GM20431 (cell line): ENCODE measurements around the gene GAGE2A.
"Not testable (repeated sequence)": the region's sequence is repeated elsewhere in the genome, so short reads cannot be mapped to it uniquely, and the experiment has no call there.

ENCODE experiments used
- in situ Hi-C: fragments of 300-500 bp; cut with MseI, MboI; formaldehyde crosslinking; loops from one replicate; pipeline ENCODE4 v1.15.0; 2020; ENCODE audit warnings: low sequenced_read_pairs; ENCODE audit not compliant: unreplicated experiment

Gene GAGE2A, protein sequence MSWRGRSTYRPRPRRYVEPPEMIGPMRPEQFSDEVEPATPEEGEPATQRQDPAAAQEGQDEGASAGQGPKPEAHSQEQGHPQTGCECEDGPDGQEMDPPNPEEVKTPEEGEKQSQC

DNA sequence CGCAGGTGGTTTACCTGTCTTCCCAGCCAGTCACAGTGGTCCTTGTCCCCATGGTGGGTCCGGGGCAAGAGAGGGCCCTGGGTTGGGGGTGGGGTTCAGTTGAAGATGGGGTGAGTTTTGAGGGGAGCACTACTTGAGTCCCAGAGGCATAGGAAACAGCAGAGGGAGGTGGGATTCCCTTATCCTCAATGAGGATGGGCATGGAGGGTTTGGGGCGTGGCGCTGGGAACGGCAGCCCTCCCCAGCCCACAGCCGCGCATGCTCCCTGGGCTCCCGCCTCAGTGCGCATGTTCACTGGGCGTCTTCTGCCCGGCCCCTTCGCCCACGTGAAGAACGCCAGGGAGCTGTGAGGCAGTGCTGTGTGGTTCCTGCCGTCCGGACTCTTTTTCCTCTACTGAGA, at the start of gene GAGE2A:
Gene GAGE2A (plus strand): TSS at position 301 of the 400 bp plus-strand sequence. CDS start 1,155 bp downstream, outside the sequence.
- in situ Hi-C loops, result not testable (repeated sequence)

DNA sequence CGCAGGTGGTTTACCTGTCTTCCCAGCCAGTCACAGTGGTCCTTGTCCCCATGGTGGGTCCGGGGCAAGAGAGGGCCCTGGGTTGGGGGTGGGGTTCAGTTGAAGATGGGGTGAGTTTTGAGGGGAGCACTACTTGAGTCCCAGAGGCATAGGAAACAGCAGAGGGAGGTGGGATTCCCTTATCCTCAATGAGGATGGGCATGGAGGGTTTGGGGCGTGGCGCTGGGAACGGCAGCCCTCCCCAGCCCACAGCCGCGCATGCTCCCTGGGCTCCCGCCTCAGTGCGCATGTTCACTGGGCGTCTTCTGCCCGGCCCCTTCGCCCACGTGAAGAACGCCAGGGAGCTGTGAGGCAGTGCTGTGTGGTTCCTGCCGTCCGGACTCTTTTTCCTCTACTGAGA, 47.9 kb upstream of the GAGE2A start, which contains the start of gene GAGE12D:
Gene GAGE12D (plus strand): TSS at position 301 of the 400 bp plus-strand sequence. CDS start 1,155 bp downstream, outside the sequence.
- in situ Hi-C loops, result not testable (repeated sequence)

DNA sequence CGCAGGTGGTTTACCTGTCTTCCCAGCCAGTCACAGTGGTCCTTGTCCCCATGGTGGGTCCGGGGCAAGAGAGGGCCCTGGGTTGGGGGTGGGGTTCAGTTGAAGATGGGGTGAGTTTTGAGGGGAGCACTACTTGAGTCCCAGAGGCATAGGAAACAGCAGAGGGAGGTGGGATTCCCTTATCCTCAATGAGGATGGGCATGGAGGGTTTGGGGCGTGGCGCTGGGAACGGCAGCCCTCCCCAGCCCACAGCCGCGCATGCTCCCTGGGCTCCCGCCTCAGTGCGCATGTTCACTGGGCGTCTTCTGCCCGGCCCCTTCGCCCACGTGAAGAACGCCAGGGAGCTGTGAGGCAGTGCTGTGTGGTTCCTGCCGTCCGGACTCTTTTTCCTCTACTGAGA, 38.3 kb upstream of the GAGE2A start, which contains the start of gene GAGE12E:
Gene GAGE12E (plus strand): TSS at position 301 of the 400 bp plus-strand sequence. CDS start 1,155 bp downstream, outside the sequence.
- in situ Hi-C loops, result not testable (repeated sequence)

DNA sequence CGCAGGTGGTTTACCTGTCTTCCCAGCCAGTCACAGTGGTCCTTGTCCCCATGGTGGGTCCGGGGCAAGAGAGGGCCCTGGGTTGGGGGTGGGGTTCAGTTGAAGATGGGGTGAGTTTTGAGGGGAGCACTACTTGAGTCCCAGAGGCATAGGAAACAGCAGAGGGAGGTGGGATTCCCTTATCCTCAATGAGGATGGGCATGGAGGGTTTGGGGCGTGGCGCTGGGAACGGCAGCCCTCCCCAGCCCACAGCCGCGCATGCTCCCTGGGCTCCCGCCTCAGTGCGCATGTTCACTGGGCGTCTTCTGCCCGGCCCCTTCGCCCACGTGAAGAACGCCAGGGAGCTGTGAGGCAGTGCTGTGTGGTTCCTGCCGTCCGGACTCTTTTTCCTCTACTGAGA, 28.8 kb upstream of the GAGE2A start, which contains the start of gene GAGE12F:
Gene GAGE12F (plus strand): TSS at position 301 of the 400 bp plus-strand sequence. CDS start 1,155 bp downstream, outside the sequence.
- in situ Hi-C loops, result not testable (repeated sequence)

DNA sequence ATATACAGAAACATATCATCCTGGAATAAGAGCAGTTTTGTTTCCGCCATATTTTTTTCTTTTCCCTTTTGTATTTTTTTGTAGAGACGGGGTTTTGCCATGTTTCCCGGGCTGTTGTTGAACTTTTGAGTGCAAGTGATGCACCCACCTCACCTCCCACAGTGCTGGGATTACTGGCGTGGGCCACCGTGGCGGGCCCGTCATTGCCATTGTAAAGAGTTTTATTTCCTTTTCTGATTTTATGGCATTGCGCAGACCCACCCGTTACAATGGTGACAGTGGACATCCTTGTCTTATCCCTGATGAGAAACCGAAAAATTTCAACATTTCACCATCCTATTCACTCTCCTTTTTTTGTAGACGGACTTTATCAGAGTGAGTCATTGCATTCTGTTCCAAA, 20.6 kb upstream of the GAGE2A start:
- in situ Hi-C loops, result not testable (repeated sequence)

DNA sequence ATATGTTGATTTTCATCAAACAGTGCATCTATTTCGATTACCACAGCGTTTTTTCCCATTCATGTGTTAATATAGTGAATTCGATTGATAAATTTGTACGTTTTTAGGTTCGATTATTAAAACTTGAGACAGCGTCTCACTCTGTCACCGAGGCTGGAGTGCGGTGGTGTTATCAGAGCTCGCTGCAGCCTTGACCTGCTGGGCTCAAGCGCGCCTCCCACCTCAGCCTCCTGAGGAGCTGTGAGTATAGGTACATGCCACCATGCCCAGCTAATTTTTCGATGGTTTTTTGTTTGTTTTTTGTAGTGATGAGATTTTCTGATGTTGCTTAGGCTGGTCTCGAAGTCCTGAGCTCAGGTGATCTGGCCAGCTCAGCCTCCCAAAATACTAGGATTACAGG, 20.1 kb upstream of the GAGE2A start:
- in situ Hi-C loops, result not testable (repeated sequence)

DNA sequence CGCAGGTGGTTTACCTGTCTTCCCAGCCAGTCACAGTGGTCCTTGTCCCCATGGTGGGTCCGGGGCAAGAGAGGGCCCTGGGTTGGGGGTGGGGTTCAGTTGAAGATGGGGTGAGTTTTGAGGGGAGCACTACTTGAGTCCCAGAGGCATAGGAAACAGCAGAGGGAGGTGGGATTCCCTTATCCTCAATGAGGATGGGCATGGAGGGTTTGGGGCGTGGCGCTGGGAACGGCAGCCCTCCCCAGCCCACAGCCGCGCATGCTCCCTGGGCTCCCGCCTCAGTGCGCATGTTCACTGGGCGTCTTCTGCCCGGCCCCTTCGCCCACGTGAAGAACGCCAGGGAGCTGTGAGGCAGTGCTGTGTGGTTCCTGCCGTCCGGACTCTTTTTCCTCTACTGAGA, 19.2 kb upstream of the GAGE2A start, which contains the start of gene GAGE12G:
Gene GAGE12G (plus strand): TSS at position 301 of the 400 bp plus-strand sequence. CDS start 1,155 bp downstream, outside the sequence.
- in situ Hi-C loops, result not testable (repeated sequence)

DNA sequence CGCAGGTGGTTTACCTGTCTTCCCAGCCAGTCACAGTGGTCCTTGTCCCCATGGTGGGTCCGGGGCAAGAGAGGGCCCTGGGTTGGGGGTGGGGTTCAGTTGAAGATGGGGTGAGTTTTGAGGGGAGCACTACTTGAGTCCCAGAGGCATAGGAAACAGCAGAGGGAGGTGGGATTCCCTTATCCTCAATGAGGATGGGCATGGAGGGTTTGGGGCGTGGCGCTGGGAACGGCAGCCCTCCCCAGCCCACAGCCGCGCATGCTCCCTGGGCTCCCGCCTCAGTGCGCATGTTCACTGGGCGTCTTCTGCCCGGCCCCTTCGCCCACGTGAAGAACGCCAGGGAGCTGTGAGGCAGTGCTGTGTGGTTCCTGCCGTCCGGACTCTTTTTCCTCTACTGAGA, 9.6 kb upstream of the GAGE2A start, which contains the start of gene GAGE12H:
Gene GAGE12H (plus strand): TSS at position 301 of the 400 bp plus-strand sequence. CDS start 1,155 bp downstream, outside the sequence.
- in situ Hi-C loops, result not testable (repeated sequence)

DNA sequence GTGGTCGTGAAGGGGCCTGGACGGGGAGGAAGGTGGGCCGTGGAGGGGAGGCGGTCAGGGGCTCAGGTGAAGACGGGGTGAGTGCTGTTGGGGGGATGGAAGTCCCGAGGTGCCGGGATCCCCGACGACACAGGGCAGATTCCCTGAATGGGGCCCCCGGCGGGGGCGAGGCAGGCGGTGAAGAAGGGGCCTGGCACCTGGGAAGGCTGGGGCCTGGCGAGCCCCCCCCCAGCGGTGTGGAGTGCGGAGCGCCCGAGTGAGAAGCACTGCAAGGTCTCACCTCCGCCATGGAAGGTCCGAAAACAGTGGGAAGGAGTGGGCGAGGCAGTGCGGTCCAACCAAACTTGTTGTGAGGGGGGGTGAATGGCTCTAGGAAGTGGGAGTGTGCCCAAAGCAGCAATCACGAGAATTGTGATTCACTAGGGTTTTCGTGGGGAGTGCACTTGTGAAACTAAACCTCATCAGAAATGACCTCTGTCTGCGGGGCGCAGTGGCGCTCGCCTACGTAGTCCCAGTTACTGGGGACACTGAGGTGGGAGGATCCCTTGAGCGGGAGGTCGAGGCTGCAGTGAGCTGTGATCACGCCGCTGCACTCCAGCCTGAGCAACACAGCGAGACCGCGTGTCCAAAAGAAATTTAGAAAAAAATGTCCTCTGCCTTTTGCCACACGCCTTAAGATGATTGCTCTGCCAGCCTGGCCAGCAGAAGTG, 628 bp downstream of the GAGE2A start:
- in situ Hi-C loops, result not testable (repeated sequence)

DNA sequence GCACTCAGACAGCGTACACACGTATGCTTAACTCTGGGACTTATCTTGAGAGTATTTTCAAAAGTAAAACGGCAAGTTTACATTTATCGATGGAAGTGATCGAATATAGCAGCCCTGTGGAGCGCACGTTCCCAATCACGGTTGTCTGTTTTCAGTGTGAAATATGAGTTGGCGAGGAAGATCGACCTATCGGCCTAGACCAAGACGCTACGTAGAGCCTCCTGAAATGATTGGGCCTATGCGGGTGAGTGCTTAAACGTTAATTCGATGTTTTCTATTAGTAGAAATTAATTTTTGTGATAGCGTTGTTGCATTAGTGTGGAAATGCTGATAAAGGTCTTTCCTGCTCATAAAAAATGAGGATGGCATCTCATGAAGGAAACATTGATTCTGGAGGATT, 1.2 kb downstream of the GAGE2A start:
- in situ Hi-C loops, result not testable (repeated sequence)

DNA sequence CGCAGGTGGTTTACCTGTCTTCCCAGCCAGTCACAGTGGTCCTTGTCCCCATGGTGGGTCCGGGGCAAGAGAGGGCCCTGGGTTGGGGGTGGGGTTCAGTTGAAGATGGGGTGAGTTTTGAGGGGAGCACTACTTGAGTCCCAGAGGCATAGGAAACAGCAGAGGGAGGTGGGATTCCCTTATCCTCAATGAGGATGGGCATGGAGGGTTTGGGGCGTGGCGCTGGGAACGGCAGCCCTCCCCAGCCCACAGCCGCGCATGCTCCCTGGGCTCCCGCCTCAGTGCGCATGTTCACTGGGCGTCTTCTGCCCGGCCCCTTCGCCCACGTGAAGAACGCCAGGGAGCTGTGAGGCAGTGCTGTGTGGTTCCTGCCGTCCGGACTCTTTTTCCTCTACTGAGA, 9.4 kb downstream of the GAGE2A start, which contains the start of gene GAGE1:
Gene GAGE1 (plus strand): TSS at position 301 of the 400 bp plus-strand sequence. CDS start 1,155 bp downstream, outside the sequence.
- in situ Hi-C loops, result not testable (repeated sequence)

DNA sequence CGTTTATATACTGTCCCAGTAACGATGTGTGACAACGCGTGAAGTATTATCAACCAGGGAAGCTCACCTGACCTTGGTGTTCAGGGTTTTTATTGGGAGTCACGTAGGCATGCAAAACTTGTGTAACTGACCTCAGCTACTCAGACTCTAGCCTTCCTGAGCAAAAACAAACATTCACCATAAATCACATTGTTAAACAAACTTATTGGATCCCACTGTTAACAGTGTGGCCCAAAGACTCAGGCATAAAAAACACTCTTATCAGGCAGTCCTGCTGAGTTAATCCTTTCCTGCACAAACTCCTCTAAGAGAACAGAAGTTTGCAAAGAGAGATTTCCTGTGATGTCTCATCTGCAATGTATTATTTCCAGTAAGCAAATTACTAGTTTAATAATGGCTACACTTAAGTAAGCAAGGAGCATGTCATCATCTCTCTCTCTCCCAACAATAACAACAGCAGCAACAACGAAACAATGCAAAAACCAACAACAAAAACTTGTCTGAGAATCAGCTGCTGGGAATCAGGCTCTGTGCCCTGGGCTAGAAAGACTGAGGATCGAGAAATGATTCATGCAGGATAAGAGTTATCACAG, 21.5 kb downstream of the GAGE2A start:
- in situ Hi-C loops, result no loop called here

DNA sequence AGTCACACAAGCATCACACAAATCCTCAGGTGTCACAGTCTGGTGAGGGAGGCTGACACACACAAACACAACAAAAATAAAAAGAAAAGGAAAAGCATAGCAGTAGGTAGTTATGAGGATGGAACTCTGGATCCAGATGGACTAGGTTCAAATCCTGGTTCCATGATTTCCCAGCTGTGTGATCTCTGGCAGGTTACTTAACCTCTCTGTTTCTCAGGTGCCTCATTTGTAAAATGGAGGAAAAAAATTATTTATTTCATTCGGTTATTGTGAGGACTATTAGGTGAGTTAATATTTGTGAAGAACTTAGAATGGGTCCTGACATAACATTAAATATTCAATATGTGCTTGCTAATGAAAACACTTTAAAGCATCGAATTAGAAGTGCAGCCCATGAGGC, 29.3 kb downstream of the GAGE2A start:
- in situ Hi-C loops, result no loop called here

DNA sequence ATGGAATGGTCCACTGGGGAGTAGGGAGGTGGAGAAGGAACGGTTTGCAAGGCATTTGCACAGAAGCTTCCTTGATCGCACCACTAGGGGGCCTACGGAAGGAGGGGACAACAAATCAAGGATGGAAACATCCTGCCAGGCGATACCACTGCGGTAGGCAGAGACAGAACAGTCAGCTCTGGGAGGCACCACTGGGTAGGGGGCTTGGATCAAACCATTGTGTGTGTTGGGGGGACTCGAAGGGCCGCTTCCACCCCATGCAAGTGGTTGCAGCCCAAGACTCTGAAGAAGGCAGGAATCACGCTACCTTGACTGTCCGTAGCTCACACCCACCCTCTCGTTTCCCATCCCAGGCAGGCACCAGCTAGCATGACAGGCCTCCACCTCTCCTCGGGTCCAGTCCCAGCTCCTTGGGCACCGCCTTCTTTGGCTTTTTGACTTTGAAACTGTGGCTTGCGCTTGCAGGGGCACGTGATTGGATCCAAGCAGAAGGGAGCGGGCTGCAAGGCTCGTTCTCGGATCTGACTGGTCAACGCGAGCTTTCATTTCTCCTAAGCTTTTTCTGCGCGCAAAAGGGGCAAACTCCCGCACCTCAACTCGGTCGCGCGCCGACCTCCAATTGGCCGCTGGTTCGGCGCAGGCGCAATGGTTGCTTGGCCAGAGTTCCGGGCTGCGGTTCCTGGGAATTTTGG, 37.9 kb downstream of the GAGE2A start:
- in situ Hi-C loops, result no loop called here

DNA sequence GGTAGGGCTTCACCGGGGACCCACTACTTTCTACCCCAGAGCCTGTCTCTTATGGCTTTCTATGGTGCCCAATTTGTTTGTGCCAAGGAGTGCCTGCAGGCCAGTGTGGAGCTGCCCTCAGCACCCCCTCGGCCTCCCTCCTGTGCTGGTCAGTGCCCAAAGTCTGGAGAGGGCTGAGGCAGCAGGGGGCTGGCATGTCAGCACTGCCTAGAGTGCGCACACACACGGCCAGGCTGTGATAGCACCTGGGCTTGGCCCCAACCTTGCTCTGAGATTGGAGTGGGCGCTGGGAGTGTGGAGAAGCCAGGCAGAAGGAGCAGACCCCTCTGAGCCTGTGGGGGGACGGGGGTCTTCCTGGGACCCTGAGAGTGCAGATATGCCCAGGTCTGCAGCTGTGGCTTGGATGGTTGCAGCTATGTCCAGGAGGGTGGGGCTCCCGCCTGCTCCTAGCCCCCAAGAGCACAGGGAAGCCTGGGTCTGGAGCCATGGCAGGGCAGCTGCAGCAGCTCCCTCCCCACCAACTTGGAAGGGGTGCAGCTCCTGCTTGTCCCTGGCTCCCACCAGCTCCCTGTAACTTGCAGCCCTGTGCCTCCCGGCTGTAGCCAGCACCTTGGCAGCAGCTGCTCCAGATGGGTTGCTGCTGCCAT, 55.8 kb downstream of the GAGE2A start:
- in situ Hi-C loops, result no loop called here
